WTC11 (cell line): ENCODE data around the gene TREML1. TPM values are rescaled to one million over a fixed set of nuclear protein-coding genes. Genes with fewer than 3 reads are reported as not detected.

Experiments
- ATAC-seq: fragments of 200-7000 bp; cut with Tn5 transposase; 2 replicates; pipeline ENCODE4 v1.10.0; 2021; ENCODE audit warnings: mild to moderate bottlenecking, moderate library complexity
- CTCF ChIA-PET: fragments of 300-600 bp; sonication (Branson Sonifier 250); formaldehyde crosslinking; loops from one replicate; lab custom pipeline; 2021; ENCODE audit warnings: antibody characterized with exemption; lab: Charles Lee
- POLR2A ChIA-PET: fragments of 350-600 bp; sonication (Branson Sonifier 250); formaldehyde crosslinking; loops from one replicate; lab custom pipeline; 2021; ENCODE audit warnings: antibody characterized with exemption; lab: Charles Lee
- DNase-seq: peaks from one replicate; pipeline ENCODE4 v3.0.0; 2021; ENCODE audit warnings: low spot score
- H3K27ac Mint-ChIP-seq: 2 replicates; pipeline ENCODE4 v1.8.0; 2021; ENCODE audit warnings: mixed read lengths
- H3K27me3 Mint-ChIP-seq: 2 replicates; pipeline ENCODE4 v1.8.0; 2021; ENCODE audit warnings: low read depth, mild to moderate bottlenecking, moderate library complexity, mixed read lengths
- H3K36me3 Mint-ChIP-seq: 2 replicates; pipeline ENCODE4 v1.8.0; 2021; ENCODE audit warnings: mixed read lengths
- H3K4me1 Mint-ChIP-seq: 2 replicates; pipeline ENCODE4 v1.8.0; 2022; ENCODE audit warnings: mixed read lengths
- H3K4me3 Mint-ChIP-seq: 2 replicates; pipeline ENCODE4 v1.8.0; 2021; ENCODE audit warnings: mild to moderate bottlenecking, moderate library complexity, mixed read lengths
- H3K9me3 Mint-ChIP-seq: 2 replicates; pipeline ENCODE4 v1.8.0; 2021; ENCODE audit warnings: mixed read lengths
- AR ChIP-seq: fragments of 250-450 bp; sonication (Bioruptor Pico); IDR thresholded peaks from 2 replicates; pipeline ENCODE4 v1.9.0; 2021; ENCODE audit warnings: mild to moderate bottlenecking
- CDX4 ChIP-seq: fragments of 250-450 bp; sonication (Bioruptor Pico); IDR thresholded peaks from 2 replicates; pipeline ENCODE4 v1.9.0; 2021; ENCODE audit warnings: moderate library complexity, mild to moderate bottlenecking, inconsistent platforms, borderline replicate concordance
- CREM ChIP-seq: sonication (generic); formaldehyde crosslinking; IDR thresholded peaks from 2 replicates; pipeline ENCODE4 v1.8.1; 2022; ENCODE audit warnings: mild to moderate bottlenecking, missing genetic modification reagents, moderate library complexity
- CTCF ChIP-seq: fragments of 200-600 bp; IDR thresholded peaks from 2 replicates; pipeline ENCODE4 v1.8.0; 2022; ENCODE audit warnings: antibody characterized with exemption
- FOXP4 ChIP-seq: sonication (generic); formaldehyde crosslinking; IDR thresholded peaks from 2 replicates; pipeline ENCODE4 v1.8.0; 2022; ENCODE audit warnings: mild to moderate bottlenecking, missing genetic modification reagents
- HMGA2 ChIP-seq: fragments of 250-450 bp; sonication (Bioruptor Pico); IDR thresholded peaks from 2 replicates; pipeline ENCODE4 v1.4.0; 2021; ENCODE audit warnings: mild to moderate bottlenecking, moderate library complexity
- IRF1 ChIP-seq: sonication (generic); formaldehyde crosslinking; IDR thresholded peaks from 2 replicates; pipeline ENCODE4 v1.8.0; 2023; ENCODE audit warnings: missing genetic modification reagents
- MXD4 ChIP-seq: fragments of 250-450 bp; sonication (Bioruptor Pico); IDR thresholded peaks from 2 replicates; pipeline ENCODE4 v1.8.0; 2021; ENCODE audit warnings: mild to moderate bottlenecking, moderate library complexity, borderline replicate concordance
- NFE2L1 ChIP-seq: sonication (generic); formaldehyde crosslinking; IDR thresholded peaks from 2 replicates; pipeline ENCODE4 v1.8.1; 2023; ENCODE audit warnings: missing genetic modification reagents
- NFYB ChIP-seq: sonication (generic); formaldehyde crosslinking; conservative IDR thresholded peaks from 2 replicates; pipeline ENCODE4 v1.8.0; 2022; ENCODE audit warnings: low read depth, missing genetic modification reagents
- NR1H2 ChIP-seq: sonication (generic); formaldehyde crosslinking; IDR thresholded peaks from 2 replicates; pipeline ENCODE4 v1.9.0; 2021; ENCODE audit warnings: mild to moderate bottlenecking, moderate library complexity, missing genetic modification reagents
- NR3C1 ChIP-seq: sonication (generic); formaldehyde crosslinking; conservative IDR thresholded peaks from 2 replicates; pipeline ENCODE4 v1.8.1; 2023; ENCODE audit warnings: low read depth, mild to moderate bottlenecking, missing genetic modification reagents
- SMAD3 ChIP-seq: sonication (generic); formaldehyde crosslinking; IDR thresholded peaks from 2 replicates; pipeline ENCODE4 v1.8.0; 2022; ENCODE audit warnings: missing genetic modification reagents, mild to moderate bottlenecking, borderline replicate concordance
- total RNA-seq: library from RNA; stranded (reverse); gene quantifications from 3 replicates; pipeline ENCODE4 v1.2.3, GENCODE V29; 2021

TREML1 gene
- total RNA-seq, 1 experiment from 2014 or later: not detected

- no peak overlapping the region for H3K27ac Mint-ChIP-seq
- CTCF ChIA-PET: no interaction called here
Observed at GRCh38 chr6:41159415-41160082, 5.4 kb upstream of the TREML1 start.

More at GRCh38 chr6:41159415-41160082, 5.4 kb upstream of the TREML1 start:
- DNase-seq: no peak
- POLR2A ChIA-PET: no interaction called here
- H3K4me1 Mint-ChIP-seq: peaks cover 4% of the 10 kb centered on the region; the same call in 1 of the 2 replicates
- TF ChIP-seq HMGA2 (CRISPR knock-in tag): no peak
- TF ChIP-seq CREM: no peak
- TF ChIP-seq NFYB (CRISPR knock-in tag): no peak
- no peak for TF ChIP-seq CTCF
- TF ChIP-seq NFE2L1: no peak
- no peak for TF ChIP-seq CDX4 (CRISPR knock-in tag)
- no peak for TF ChIP-seq NR1H2 (CRISPR knock-in tag)
- no peak for TF ChIP-seq FOXP4
- no peak for TF ChIP-seq NR3C1
- TF ChIP-seq IRF1 (CRISPR knock-in tag): no peak
- TF ChIP-seq AR (CRISPR knock-in tag): no peak
- no peak for TF ChIP-seq MXD4 (CRISPR knock-in tag)
- no peak for TF ChIP-seq SMAD3 (CRISPR knock-in tag)
- H3K4me3 Mint-ChIP-seq: no peak overlapping the region
- H3K9me3 Mint-ChIP-seq: no peaks in the 10 kb centered on the region
- ATAC-seq: no peak
- no peaks in the 10 kb centered on the region for H3K36me3 Mint-ChIP-seq
- H3K27me3 Mint-ChIP-seq: peaks cover 4% of the 10 kb centered on the region; the same call in 1 of the 2 replicates
